ENCODE data around the gene FCSK.

Gene FCSK

GRCh38 chr16:70418274-70418992 lies 36.0 kb upstream of the FCSK start:
- TF ChIP-seq CTCF (IDR thresholded peaks at IDR 0.05; ENCODE audit: low read depth, low read length): no peak
- H3K4me3 ChIP-seq (ENCODE audit: low read depth, low read length): no peak overlapping the region

GRCh38 chr16:70418993-70419318 lies 35.4 kb upstream of the FCSK start:
- no peak overlapping the region for H3K4me3 ChIP-seq (ENCODE audit: low read depth, low read length)
- TF ChIP-seq CTCF (IDR thresholded peaks at IDR 0.05; ENCODE audit: low read depth, low read length): no peak

- no peak for TF ChIP-seq CTCF (IDR thresholded peaks at IDR 0.05; ENCODE audit: low read depth, low read length)
- no peak overlapping the region for H3K4me3 ChIP-seq (ENCODE audit: low read depth, low read length)
These were observed 34.7 kb upstream of the FCSK start for GRCh38 chr16:70419384-70420327.

- TF ChIP-seq CTCF (IDR thresholded peaks at IDR 0.05; ENCODE audit: low read depth, low read length): no peak
- no peak overlapping the region for H3K4me3 ChIP-seq (ENCODE audit: low read depth, low read length)
These were observed 33.4 kb upstream of the FCSK start for GRCh38 chr16:70421014-70421413.

GRCh38 chr16:70421473-70422311 lies 32.7 kb upstream of the FCSK start:
- no peak for TF ChIP-seq CTCF (IDR thresholded peaks at IDR 0.05; ENCODE audit: low read depth, low read length)

GRCh38 chr16:70422543-70422942 lies 31.9 kb upstream of the FCSK start:
- no peak for TF ChIP-seq CTCF (IDR thresholded peaks at IDR 0.05; ENCODE audit: low read depth, low read length)

More at GRCh38 chr16:70421473-70422311, 32.7 kb upstream of the FCSK start:
- no peak overlapping the region for H3K4me3 ChIP-seq (ENCODE audit: low read depth, low read length)

More at GRCh38 chr16:70422543-70422942, 31.9 kb upstream of the FCSK start:
- no peak overlapping the region for H3K4me3 ChIP-seq (ENCODE audit: low read depth, low read length)

Measured in WI38 (cell line).